Measurements from ENCODE around the gene MAP7D3.
"Not testable (repeated sequence)": the region's sequence is repeated elsewhere in the genome, so short reads cannot be mapped to it uniquely, and the experiment has no call there.

Gene MAP7D3

DNA sequence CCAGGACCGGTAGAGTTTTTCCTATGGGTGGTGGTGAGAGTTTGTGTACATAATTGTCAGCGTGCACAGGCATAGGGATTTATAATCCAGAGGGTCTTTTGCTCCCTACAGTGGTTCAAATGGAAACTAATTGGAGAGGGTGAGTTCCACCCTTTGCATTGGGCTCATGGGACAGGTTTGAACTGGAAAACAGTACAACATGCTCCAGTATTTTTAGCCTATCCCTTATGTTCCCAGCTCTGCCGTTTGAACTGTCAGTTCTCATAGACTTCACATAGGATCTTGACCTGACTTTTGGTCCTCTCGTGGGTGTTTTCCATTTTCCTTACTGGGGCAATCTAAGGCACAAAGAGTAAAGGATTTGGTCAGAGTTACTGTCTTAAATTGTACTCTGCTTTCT is 72.1 kb downstream of the MAP7D3 start:
- no peak for DNase-seq

DNA sequence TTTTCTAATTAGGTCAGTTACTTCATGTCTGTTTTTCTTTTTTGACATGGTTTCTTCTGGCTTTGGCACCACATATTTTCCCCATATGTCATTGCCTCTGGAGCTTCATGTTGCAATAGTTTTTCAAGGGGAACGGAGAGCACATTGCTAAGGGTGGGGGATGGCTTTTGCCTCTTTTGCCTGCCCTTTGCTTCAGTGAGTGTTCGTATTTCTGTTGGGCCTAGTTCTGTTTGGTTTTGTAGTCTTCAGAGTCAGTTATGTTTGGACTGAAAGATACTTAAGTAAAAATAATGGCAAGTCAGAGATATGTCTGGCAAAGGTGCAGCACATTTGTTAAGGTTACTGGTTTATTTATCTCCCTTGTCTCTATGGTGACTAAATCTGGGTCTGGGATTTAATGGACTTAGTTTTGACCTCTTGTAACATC is 74.8 kb downstream of the MAP7D3 start:
- peak; percentile 38 for DNase-seq

DNA sequence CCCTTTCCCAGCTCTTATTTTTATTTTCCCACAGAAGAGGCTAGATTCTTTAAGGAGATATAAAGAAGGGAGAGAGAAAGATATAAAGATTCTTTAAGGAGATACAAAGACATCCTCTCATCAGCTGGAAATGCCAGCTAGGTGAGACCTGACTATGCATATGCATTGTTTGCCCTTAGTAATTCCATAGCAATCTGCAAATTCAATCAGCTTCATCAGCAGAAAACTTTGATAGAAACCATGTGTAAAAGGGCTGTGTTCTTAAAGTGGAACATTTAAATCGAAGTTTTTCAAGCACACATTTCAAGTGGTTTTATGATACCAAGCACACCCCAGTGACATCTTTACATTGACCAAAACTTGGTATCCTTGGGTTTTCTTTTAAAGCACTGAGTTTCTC is 79.8 kb downstream of the MAP7D3 start:
- DNase-seq = no peak

DNA sequence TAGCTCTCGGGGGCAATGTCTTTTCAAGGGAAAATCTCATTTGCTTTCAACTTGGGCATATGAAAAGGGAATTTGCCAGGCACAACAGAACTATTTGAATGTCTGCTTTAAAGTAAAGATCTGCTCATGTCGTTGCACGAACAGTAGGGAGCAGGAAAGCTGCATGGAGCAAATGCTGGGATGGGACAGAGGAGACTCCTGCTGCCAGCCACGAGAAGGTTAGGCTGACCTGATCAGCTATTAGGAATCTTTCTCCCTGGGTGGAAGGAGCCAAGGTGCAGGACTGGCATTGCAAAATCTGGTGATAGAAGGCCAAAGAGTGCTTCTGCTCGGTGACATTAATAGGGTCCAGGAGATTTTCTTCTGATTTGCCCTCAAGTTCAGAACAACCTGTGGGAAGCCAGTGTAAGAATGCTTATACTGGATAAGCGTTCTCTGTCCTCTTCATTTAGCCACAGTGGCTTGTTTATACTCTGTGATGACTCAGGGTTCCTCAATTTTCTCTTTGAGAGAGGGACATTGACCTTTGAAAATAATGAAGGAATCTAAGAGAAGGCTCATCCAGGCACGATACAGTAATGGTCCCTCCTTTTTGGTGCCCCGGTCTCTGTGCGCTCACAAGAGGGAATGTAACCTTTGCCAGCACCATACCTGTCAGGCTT is 80.9 kb downstream of the MAP7D3 start:
- no peak for DNase-seq

DNA sequence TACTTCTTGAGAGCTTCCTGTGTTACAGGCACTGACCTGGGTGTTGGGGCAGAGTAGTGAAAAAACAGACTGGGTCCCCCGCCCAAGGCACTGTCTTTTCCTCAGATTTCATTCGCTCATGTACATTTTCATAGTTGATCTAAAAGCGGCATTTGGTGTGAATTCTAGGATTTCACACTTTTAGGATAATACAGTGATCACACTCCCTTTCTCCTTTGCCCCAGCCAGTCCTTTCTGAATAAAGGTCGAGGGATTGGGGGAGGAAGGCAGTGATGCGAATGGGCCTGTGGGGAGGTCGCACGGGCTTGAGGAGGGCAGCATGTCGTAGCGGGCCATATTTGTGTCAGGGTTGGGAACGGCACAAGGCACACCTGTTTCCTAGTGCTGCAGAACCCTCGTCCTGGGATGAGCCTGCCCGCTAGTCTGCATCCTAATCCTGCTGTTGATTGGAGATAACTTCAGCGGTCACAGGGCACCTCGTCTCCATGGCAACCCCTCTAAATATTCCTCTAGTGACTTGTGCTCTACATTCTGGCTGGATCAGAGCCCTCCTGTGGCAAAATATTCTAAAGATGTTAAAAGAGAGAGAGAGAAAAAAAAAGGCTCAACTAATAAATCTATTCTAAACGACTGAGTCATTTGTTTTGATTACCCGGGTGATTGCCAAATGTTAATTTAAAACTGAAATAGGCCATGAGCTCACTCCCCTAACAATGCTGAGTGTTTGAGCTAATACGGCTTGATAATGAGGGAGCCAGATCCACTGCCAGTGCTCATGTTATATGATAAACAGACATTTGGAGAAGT is 82.1 kb downstream of the MAP7D3 start:
- no peak for DNase-seq

DNA sequence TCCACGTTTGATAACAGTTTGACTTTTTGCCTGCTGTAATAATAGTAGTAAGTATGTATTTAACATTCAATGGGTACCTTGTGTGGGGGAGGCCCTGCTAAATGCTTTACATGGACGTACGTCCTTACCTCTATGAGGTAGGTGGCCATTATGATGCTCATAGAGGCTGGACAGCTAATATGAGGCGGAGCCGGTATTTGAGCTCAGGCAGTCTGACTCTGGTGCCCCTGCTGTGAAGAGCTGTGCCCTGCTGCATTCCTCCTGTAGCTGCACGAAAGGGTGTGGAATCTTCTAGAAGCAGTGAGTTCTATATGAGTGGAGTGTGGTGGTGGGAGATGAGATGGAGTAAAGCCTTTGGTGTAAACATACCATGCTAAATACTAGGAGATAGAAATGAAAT is 83.2 kb downstream of the MAP7D3 start:
- not testable (repeated sequence) for DNase-seq

DNA sequence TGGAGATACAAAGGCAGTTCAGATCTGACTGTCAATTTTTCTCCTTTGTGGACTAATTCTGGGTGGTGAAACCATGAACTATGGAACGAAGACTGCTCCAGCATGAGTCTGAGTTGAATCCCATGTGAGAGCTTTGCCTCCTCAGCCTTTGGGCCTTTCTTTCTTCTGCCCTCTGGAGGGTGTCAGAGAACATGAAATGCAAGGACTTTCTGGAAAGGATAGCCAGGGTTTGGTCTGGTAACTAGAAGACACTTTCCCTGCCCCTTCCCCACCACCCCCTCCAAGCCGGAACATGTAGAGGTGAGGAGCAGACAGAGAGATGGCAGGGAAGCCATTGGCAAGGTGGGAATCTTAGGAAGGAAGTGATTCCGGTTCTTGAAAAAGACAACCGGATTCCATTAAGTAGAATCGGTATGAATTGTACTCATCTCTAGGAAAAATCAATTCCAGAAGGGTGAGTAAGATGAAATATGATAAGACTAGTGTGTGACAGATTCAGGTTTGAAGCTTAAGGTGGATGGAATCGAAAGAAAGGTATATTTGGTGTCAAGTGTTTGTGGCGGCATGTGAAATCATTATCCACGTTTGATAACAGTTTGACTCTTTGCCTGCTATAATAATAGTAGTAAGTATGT is 84.9 kb downstream of the MAP7D3 start:
- peak; percentile 23 for DNase-seq

DNA sequence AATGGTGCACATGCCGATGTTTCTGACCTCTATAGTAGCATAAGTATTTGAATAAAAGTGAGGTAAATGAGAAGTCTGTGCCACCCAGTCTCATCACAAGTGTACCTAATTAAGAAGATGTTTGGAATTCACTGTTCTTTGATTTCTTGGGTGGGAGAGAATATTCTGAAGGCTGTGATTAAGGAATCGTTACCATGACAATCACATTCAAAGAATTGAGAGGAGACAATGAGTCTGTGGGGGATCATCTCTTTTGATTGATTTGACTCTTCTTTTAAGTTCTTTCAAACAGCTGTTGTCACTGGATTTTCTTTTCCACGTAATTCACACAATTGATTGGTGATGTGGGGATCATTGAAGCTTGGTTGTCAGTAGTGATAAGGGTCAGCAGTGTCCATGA is 85.8 kb downstream of the MAP7D3 start:
- DNase-seq = no peak

DNA sequence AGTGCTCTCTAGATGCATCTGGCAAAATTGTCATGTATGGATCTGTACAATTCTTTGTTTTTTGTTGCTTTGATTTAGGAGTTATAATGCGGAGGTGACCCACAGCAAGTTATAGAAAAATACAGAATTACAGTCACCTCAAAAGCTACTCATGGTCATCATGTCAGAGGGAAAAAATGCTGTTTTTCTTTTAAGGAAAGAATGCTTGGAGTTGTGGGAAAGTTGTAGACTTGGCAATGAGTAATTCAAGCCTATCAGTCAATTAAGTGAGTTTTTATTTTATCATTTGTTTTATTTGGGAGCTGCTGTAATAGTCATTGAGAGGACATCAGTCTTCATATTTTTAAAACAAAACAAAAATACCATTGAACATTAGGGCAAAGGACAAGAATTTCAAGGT is 87.5 kb downstream of the MAP7D3 start:
- DNase-seq = no peak
